ENCODE data around the gene NEU2.

DNA sequence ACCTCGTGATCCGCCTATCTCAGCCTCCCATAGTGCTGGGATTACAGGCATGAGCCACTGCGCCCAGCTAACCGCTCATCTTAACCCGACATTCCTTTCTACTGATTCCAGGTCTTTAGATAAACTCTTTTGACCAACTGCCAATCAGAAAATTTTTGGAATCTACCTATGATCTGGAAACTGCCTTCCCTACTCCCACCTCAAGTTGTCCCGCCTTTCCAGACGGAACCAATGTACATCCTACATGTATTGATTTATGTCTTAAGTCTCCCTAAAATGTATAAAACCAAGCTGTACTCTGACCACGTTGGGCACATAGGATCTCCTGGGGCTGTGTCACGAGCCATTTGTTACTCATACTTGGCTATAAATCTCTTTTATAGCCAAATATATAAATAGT lies 3.2 kb upstream of the NEU2 start:
- TF ChIP-seq LEF1 (IDR thresholded peaks at IDR 0.05; ENCODE audit: borderline replicate concordance), result no peak
- no peak for TF ChIP-seq FOXK2 (IDR thresholded peaks at IDR 0.05)
- no peak for TF ChIP-seq L3MBTL2 (conservative IDR thresholded peaks at IDR 0.05)
- no peak for TF ChIP-seq ARNT (IDR thresholded peaks at IDR 0.05)
- TF ChIP-seq SP1 (IDR thresholded peaks at IDR 0.05), result no peak
- TF ChIP-seq SUZ12 (IDR thresholded peaks at IDR 0.05), result no peak
- TF ChIP-seq FOXA1 (IDR thresholded peaks at IDR 0.05), result no peak
- no peak for TF ChIP-seq CTBP1 (IDR thresholded peaks at IDR 0.05; ENCODE audit: borderline replicate concordance)
- no peak for TF ChIP-seq NFRKB (IDR thresholded peaks at IDR 0.05)
- TF ChIP-seq TARDBP (IDR thresholded peaks at IDR 0.05), result no peak
- TF ChIP-seq HDGF (IDR thresholded peaks at IDR 0.05; ENCODE audit: borderline replicate concordance), result no peak

All from HEK293T (cell line).